ENCODE data around the gene ROPN1.

GRCh38 chr3:124037326-124037725, 45.4 kb upstream of the ROPN1 start:
- TF ChIP-seq CTCF (IDR thresholded peaks at IDR 0.05) (no peak), POLR2A (IDR thresholded peaks at IDR 0.05) (no peak), POLR2AphosphoS5 (IDR thresholded peaks at IDR 0.05; ENCODE audit: insufficient read depth in 1 of 2, low read depth in 1 of 2) (no peak)

Measured in vagina (tissue), 2 donors.